ENCODE measurements around the gene TRAM2. TPM values are rescaled to one million over a fixed set of nuclear protein-coding genes. Genes with fewer than 3 reads are reported as not detected.

The TRAM2 gene, protein sequence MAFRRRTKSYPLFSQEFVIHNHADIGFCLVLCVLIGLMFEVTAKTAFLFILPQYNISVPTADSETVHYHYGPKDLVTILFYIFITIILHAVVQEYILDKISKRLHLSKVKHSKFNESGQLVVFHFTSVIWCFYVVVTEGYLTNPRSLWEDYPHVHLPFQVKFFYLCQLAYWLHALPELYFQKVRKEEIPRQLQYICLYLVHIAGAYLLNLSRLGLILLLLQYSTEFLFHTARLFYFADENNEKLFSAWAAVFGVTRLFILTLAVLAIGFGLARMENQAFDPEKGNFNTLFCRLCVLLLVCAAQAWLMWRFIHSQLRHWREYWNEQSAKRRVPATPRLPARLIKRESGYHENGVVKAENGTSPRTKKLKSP
- 1 to 10 TPM; 1.0 to 1.8 TPM for polyA plus RNA-seq

DNA sequence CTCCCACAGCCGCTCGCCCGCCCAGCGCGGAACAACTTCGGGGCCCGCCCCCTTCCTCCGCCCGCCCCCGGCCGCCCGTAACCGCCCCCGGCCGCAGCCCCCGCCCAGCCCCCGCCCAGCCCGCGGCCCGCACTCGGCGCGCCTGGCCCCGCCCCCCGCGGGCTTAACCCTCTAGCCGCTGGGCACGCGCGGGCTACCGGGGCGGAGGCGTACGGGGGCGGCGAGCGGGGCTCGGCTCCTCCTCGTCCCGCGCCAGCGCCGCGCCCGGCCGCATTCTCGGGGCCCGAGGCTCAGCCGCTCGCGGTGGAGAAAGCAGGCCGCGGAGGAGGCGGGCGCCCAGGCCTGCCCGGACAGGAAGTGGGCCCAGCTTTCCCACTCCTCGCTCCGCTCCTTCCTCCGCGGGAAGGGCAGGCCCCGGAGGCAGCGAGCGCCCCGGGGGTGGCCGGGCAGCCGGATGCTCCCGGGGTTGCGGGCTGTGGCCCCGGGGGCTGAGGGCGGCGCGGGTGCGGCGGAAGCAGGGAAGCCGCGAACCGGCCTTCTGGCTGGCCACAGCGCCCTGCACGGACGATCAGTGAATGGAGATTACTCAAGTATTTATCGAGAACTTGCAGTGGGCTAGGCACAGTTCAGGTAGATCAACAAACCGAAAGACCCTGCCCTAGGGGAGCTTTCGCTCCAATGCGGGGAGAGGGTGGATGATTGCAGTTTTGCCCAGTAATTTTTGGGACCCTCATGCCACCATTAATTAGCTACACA, at the start of gene TRAM2:
TRAM2 (minus strand) TSS at position 39 of the 756 bp plus-strand sequence. CDS start 145 bp downstream, outside the sequence.
- Histone ChIP-seq H3K4me1 (ENCODE audit: control insufficient read depth in 2 of 2, insufficient read depth in 2 of 2, low read length in 1 of 2) (peaks cover 0 to 4% of the 10 kb centered on the region in 2 donors), H3K36me3 (ENCODE audit: control insufficient read depth in 2 of 2, insufficient read depth in 2 of 2, low read length in 1 of 2) (peaks cover 0 to 2% of the 10 kb centered on the region in 2 donors), H3K4me3 (ENCODE audit: low read depth in 1 of 2, low read length in 2 of 2) (peak within 1 kb of the TSS; percentile 58 to 77), H3K27ac (ENCODE audit: low read depth in 2 of 2, low read length in 1 of 2) (peak within 1 kb of the TSS; percentile 92 to 96), H3K27me3 (ENCODE audit: control insufficient read depth in 1 of 2, insufficient read depth in 2 of 2, low read length in 2 of 2) (no peaks in the 10 kb centered on the region), H3K9me3 (ENCODE audit: control insufficient read depth in 2 of 2, insufficient read depth in 1 of 2, low read depth in 1 of 2, low read length in 1 of 2) (no peaks in the 10 kb centered on the region)
- WGBS, 2 donors, result 0 to 1% methylated on average over 18 to 84 of the region's 84 CpGs

GRCh38 chr6:52622810-52623209, 46.0 kb upstream of the TRAM2 start:
- Histone ChIP-seq H3K4me1 (ENCODE audit: control insufficient read depth in 2 of 2, insufficient read depth in 2 of 2, low read length in 1 of 2) (no peaks in the 10 kb centered on the region), H3K36me3 (ENCODE audit: control insufficient read depth in 2 of 2, insufficient read depth in 2 of 2, low read length in 1 of 2) (no peaks in the 10 kb centered on the region), H3K27ac (ENCODE audit: low read depth in 2 of 2, low read length in 1 of 2) (no peak overlapping the region), H3K27me3 (ENCODE audit: control insufficient read depth in 1 of 2, insufficient read depth in 2 of 2, low read length in 2 of 2) (no peaks in the 10 kb centered on the region), H3K9me3 (ENCODE audit: control insufficient read depth in 2 of 2, insufficient read depth in 1 of 2, low read depth in 1 of 2, low read length in 1 of 2) (no peaks in the 10 kb centered on the region), H3K4me3 (ENCODE audit: low read depth in 1 of 2, low read length in 2 of 2) (no peak overlapping the region)
- WGBS, 2 donors, result 76 to 89% methylated on average over 2 of the region's 2 CpGs

GRCh38 chr6:52621631-52622030, 44.8 kb upstream of the TRAM2 start:
- Histone ChIP-seq H3K4me3 (ENCODE audit: low read depth in 1 of 2, low read length in 2 of 2) (no peak overlapping the region), H3K9me3 (ENCODE audit: control insufficient read depth in 2 of 2, insufficient read depth in 1 of 2, low read depth in 1 of 2, low read length in 1 of 2) (no peaks in the 10 kb centered on the region), H3K27me3 (ENCODE audit: control insufficient read depth in 1 of 2, insufficient read depth in 2 of 2, low read length in 2 of 2) (no peaks in the 10 kb centered on the region), H3K36me3 (ENCODE audit: control insufficient read depth in 2 of 2, insufficient read depth in 2 of 2, low read length in 1 of 2) (no peaks in the 10 kb centered on the region), H3K4me1 (ENCODE audit: control insufficient read depth in 2 of 2, insufficient read depth in 2 of 2, low read length in 1 of 2) (no peaks in the 10 kb centered on the region), H3K27ac (ENCODE audit: low read depth in 2 of 2, low read length in 1 of 2) (no peak overlapping the region)
- 74 to 75% methylated on average over 1 of the region's 1 CpG for WGBS, 2 donors

DNA sequence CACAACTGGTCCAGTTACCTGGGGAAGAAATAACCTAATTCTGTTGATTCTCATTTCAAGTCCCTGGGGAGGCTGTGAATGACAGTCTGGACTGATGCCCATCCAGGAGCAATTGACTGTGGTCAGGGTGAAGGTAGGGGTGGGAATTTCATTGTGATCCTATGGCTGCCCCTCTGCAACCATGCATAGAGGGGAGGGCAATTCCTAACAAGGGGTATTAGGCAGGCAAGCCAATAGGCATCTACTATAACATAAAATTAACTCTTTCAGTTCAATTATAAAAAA, 44.0 kb upstream of the TRAM2 start:
- Histone ChIP-seq H3K27me3 (ENCODE audit: control insufficient read depth in 1 of 2, insufficient read depth in 2 of 2, low read length in 2 of 2) (no peaks in the 10 kb centered on the region), H3K4me1 (ENCODE audit: control insufficient read depth in 2 of 2, insufficient read depth in 2 of 2, low read length in 1 of 2) (no peaks in the 10 kb centered on the region), H3K4me3 (ENCODE audit: low read depth in 1 of 2, low read length in 2 of 2) (no peak overlapping the region), H3K36me3 (ENCODE audit: control insufficient read depth in 2 of 2, insufficient read depth in 2 of 2, low read length in 1 of 2) (no peaks in the 10 kb centered on the region), H3K9me3 (ENCODE audit: control insufficient read depth in 2 of 2, insufficient read depth in 1 of 2, low read depth in 1 of 2, low read length in 1 of 2) (no peaks in the 10 kb centered on the region), H3K27ac (ENCODE audit: low read depth in 2 of 2, low read length in 1 of 2) (no peak overlapping the region)

GRCh38 chr6:52620055-52620905, 43.4 kb upstream of the TRAM2 start:
- Histone ChIP-seq H3K27ac (ENCODE audit: low read depth in 2 of 2, low read length in 1 of 2) (no peak overlapping the region), H3K4me1 (ENCODE audit: control insufficient read depth in 2 of 2, insufficient read depth in 2 of 2, low read length in 1 of 2) (no peaks in the 10 kb centered on the region), H3K4me3 (ENCODE audit: low read depth in 1 of 2, low read length in 2 of 2) (no peak overlapping the region), H3K27me3 (ENCODE audit: control insufficient read depth in 1 of 2, insufficient read depth in 2 of 2, low read length in 2 of 2) (no peaks in the 10 kb centered on the region), H3K36me3 (ENCODE audit: control insufficient read depth in 2 of 2, insufficient read depth in 2 of 2, low read length in 1 of 2) (no peaks in the 10 kb centered on the region), H3K9me3 (ENCODE audit: control insufficient read depth in 2 of 2, insufficient read depth in 1 of 2, low read depth in 1 of 2, low read length in 1 of 2) (no peaks in the 10 kb centered on the region)
- 85 to 86% methylated on average over 2 of the region's 2 CpGs for WGBS, 2 donors

DNA sequence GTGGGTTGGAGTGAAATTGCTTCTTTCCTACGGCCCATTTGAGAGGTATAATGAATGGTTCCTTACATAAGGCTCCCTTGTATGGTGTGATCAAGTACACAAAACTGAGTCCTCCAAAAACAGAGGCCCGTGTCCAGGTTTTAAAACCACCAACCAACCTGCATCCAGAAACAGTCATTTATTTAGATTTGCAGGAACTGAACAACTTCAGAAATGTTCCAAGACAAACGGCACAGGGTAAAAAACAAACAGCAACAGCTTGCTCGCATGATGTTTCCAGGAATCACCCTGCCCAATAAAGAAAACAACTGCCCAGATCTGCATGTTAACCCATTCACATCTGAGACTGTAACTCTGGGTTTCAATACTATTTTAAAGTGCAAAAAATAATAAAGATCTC, 40.2 kb upstream of the TRAM2 start:
- Histone ChIP-seq H3K27me3 (ENCODE audit: control insufficient read depth in 1 of 2, insufficient read depth in 2 of 2, low read length in 2 of 2) (no peaks in the 10 kb centered on the region), H3K4me3 (ENCODE audit: low read depth in 1 of 2, low read length in 2 of 2) (no peak overlapping the region), H3K9me3 (ENCODE audit: control insufficient read depth in 2 of 2, insufficient read depth in 1 of 2, low read depth in 1 of 2, low read length in 1 of 2) (no peaks in the 10 kb centered on the region), H3K4me1 (ENCODE audit: control insufficient read depth in 2 of 2, insufficient read depth in 2 of 2, low read length in 1 of 2) (no peaks in the 10 kb centered on the region), H3K36me3 (ENCODE audit: control insufficient read depth in 2 of 2, insufficient read depth in 2 of 2, low read length in 1 of 2) (no peaks in the 10 kb centered on the region), H3K27ac (ENCODE audit: low read depth in 2 of 2, low read length in 1 of 2) (no peak overlapping the region)
- WGBS, 2 donors, result 35 to 45% methylated on average over 4 of the region's 4 CpGs

DNA sequence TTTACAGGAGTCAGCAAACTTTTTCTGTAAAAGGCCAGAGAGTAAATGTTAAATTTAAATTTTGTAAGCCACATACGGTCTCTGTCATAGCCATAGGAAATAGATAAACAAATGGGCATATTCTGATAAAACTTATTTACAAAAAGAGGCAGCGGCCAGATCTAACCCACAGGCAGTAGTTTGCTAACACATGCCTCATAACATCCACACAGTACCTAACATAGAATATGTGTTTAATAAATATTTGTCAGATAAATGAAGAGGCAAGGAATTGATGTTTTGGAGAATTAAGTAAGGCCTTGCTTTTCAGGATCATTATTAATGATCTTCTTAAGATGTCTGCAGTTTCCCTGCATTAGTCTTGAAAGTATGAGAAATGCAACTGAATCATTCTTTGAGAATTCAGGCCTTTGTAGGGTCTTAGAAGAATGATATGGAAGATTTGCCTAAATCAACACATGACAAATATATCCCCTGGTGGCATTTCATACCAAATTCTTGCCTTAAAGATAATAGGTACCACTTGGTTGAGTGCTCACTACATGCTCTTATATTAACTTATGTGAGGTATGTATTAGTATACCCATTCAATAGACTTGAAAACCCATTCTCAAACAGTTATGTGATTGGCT, 39.3 kb upstream of the TRAM2 start:
- 74 to 90% methylated on average over 2 of the region's 2 CpGs for WGBS, 2 donors
- Histone ChIP-seq H3K4me1 (ENCODE audit: control insufficient read depth in 2 of 2, insufficient read depth in 2 of 2, low read length in 1 of 2) (no peaks in the 10 kb centered on the region), H3K9me3 (ENCODE audit: control insufficient read depth in 2 of 2, insufficient read depth in 1 of 2, low read depth in 1 of 2, low read length in 1 of 2) (no peaks in the 10 kb centered on the region), H3K4me3 (ENCODE audit: low read depth in 1 of 2, low read length in 2 of 2) (no peak overlapping the region), H3K36me3 (ENCODE audit: control insufficient read depth in 2 of 2, insufficient read depth in 2 of 2, low read length in 1 of 2) (no peaks in the 10 kb centered on the region), H3K27ac (ENCODE audit: low read depth in 2 of 2, low read length in 1 of 2) (no peak overlapping the region), H3K27me3 (ENCODE audit: control insufficient read depth in 1 of 2, insufficient read depth in 2 of 2, low read length in 2 of 2) (no peaks in the 10 kb centered on the region)

- Histone ChIP-seq H3K27me3 (ENCODE audit: control insufficient read depth in 1 of 2, insufficient read depth in 2 of 2, low read length in 2 of 2) (peaks cover 0 to 1% of the 10 kb centered on the region in 2 donors), H3K4me3 (ENCODE audit: low read depth in 1 of 2, low read length in 2 of 2) (no peak overlapping the region), H3K4me1 (ENCODE audit: control insufficient read depth in 2 of 2, insufficient read depth in 2 of 2, low read length in 1 of 2) (peaks cover 0 to 3% of the 10 kb centered on the region in 2 donors), H3K27ac (ENCODE audit: low read depth in 2 of 2, low read length in 1 of 2) (peak overlapping the region in 1 of 2 donors; percentile 38), H3K36me3 (ENCODE audit: control insufficient read depth in 2 of 2, insufficient read depth in 2 of 2, low read length in 1 of 2) (no peaks in the 10 kb centered on the region), H3K9me3 (ENCODE audit: control insufficient read depth in 2 of 2, insufficient read depth in 1 of 2, low read depth in 1 of 2, low read length in 1 of 2) (no peaks in the 10 kb centered on the region)
- WGBS, 2 donors, result 61 to 64% methylated on average over 6 of the region's 6 CpGs
Observed at GRCh38 chr6:52612336-52613054, 35.6 kb upstream of the TRAM2 start.

DNA sequence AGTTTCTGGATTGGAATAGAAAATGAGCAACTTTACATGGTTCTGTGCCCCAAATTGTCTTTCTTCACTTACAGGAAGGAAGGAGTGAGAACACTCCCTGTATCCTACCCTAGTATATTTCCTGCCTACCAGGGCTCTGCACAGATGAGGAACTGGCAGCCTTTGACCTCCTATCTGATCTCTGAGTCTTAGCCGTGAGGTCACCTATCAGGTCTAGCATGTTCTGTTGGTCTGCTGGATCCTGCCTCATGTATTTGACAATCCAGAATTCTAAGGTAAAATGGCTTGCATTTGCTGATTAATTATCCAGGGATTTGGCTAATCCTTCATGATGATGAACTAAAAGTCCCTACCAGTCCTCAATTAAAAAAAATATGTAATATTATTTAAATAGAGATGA, 35.0 kb upstream of the TRAM2 start:
- Histone ChIP-seq H3K4me1 (ENCODE audit: control insufficient read depth in 2 of 2, insufficient read depth in 2 of 2, low read length in 1 of 2) (peaks cover 0 to 3% of the 10 kb centered on the region in 2 donors), H3K27ac (ENCODE audit: low read depth in 2 of 2, low read length in 1 of 2) (peak overlapping the region in 1 of 2 donors; percentile 38), H3K4me3 (ENCODE audit: low read depth in 1 of 2, low read length in 2 of 2) (no peak overlapping the region), H3K9me3 (ENCODE audit: control insufficient read depth in 2 of 2, insufficient read depth in 1 of 2, low read depth in 1 of 2, low read length in 1 of 2) (no peaks in the 10 kb centered on the region), H3K36me3 (ENCODE audit: control insufficient read depth in 2 of 2, insufficient read depth in 2 of 2, low read length in 1 of 2) (no peaks in the 10 kb centered on the region), H3K27me3 (ENCODE audit: control insufficient read depth in 1 of 2, insufficient read depth in 2 of 2, low read length in 2 of 2) (peaks cover 0 to 2% of the 10 kb centered on the region in 2 donors)
- WGBS, 2 donors, result 36 to 37% methylated on average over 1 of the region's 1 CpG
